HG03097 (cell line): ENCODE results near the gene MAPK6.

ENCODE experiments used
- ATAC-seq: cut with Tn5 transposase; IDR thresholded peaks from one replicate; pipeline ENCODE4 v1.9.1; 2021; ENCODE audit not compliant: unreplicated experiment, low FRiP score

Gene MAPK6

DNA sequence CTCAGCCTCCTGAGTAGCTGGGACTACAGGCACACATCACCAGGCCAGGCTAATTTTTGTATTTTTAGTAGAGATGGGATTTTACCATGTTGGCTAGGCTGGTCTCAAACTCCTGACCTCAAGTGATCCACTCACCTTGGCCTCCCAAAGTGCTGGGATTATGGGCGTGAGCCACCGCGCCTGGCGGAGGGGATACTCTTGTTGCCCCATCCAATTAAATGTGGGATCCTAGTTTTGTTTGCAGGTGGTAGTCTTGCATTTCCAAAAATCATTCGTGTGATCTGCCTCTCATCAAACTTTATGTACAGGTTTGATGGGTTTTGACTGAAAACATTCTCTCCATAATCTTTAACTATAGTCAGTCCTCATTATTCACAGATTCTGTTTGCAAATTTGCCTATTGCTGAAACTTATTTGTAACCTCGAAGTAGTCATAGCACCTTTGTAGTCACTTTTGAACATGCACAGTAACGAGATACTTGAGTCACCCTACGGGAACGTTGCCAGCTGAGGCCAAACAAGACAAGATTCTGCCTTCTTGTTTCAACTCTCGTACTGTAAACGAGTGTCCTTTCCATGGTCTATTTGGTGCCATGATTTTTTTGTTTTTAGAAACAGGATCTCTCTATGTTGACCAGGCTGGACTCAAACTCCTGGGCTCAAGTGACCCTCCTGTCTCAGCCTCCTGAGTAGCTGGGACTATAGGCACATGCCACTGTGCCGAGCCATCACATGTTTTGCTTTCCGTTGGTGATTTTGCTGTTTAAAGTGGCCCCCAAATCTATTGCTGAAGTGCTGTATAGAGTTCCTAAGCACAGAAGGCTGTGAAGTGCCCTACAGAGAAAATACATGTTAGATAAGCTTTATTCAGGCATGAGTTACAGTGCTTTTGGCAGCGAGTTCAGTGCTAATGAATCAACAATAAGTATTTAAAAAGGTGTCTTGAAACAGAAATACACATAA lies 8.1 kb upstream of the MAPK6 start:
- ATAC-seq: no peak

DNA sequence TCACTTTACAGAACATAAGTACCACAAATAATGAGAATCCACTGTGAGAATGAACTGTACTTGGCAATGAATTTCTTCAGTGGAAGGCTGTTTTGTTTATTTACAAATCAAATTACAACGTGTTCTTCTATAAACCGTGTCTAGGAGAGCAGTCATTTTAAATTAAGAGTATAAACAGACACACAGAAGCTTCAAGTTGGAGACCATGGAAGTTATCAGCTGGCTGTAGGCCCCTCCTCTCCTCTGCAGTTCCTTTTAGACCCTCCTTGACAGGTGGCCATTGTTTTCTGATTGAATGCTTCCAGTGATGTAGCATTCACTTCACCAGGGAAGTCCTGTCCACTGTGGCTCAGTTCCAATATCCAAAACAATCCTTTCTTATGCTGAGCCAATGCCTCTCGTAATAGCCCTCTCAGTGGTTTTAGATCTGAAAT lies 7.3 kb upstream of the MAPK6 start:
- ATAC-seq: no peak

DNA sequence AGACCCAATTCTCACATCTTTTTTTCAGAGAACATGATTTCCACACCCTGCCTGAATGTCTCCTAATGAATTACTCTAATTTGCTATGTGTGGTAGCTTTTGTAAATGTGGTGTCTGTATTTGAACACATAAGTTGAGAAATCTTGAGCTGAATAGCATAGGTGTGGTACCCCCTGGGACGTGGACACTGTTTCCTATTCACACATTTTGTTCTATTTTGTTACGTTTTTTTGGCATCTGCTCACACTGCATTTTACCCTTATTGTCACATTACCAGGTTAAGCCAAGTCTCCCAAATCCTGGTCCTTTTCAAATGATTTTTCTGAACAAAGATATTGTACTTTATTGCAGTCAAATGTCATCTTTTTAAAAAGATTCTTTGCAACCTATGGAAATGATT lies 6.8 kb upstream of the MAPK6 start:
- no peak for ATAC-seq

DNA sequence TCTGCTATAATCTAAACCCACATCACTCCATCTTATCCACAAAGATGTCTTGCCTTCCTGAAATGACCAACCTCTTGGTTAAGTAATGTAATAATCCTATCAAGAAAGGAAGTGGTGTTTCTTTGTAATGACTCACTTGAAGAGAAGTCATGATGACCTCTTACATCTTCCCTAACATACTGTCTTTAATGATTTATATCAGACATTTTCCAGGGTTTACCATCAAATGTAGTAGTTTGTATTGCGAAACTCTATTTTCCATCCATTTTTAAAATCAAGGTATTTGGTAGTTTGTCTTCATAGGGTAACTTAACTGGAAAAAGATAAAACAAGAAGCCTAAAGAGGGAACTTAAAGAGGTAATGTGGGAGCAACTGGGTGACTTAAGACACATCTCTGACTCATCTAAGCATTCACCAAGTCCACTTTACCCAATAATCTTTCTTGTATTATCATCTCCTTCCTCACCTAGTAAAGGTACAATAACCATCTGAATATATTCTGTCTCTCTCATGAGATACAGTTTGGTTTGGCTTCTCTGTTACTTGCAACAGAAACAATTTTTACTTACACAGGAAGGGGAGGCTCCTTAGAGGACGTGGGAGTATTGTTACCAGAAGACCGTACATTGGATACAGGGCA lies 5.7 kb upstream of the MAPK6 start:
- peak; percentile 33 for ATAC-seq

DNA sequence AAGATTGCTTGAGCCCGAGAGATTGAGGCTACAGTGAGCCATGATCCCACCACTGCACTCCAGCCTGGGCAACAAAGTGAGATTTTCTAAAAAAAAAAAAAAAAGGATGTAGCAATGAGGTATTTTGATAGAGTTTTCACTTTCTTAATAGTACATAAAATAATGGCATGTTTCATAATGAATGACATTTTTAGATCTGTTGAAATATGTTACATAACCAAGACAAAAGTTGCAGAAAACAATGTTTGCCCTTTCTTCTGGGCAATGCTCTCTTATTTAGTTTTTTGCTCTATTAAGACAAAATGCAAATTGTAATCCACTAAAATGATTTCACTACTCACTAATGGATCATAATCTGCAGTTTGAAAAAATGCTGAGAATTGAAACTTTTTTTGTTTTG lies 4.4 kb upstream of the MAPK6 start:
- no peak for ATAC-seq

DNA sequence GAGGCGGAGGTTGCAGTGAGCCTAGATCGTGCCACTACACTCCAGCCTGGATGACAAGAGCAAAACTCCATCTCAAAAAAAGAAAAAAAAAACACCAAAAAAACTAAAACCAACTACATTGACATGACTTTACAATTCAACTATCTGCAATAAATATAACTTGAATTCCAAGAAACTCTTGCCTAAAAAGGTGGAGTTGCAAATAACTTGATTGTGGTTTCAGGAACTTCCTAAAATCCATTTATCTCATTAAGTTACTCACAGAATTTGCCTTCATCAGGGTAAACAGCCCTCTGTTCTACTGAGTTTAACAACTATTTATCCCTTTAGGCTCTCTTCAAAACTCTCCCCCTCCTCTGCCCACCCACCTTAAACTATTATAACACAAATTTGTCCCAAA lies 2.7 kb upstream of the MAPK6 start:
- no peak for ATAC-seq

DNA sequence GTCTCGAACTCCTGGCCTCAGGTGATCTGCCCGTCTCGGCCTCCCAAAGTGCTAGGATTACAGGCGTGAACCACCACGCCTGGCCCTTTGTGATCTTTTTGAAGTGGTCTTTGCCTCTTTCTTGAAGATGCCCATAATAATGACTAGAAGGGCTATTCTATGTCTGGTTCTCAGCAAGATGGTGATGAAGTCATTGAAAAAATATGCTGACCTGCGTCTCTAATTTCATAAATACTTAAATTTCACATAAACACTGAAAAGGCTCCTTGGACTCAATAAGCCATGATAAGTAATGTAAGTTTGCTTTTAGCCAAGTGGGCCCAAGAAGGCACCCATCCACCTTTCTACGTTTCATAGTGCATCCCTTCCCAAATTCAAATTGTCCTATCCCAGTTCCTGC lies 775 bp upstream of the MAPK6 start:
- no peak for ATAC-seq

DNA sequence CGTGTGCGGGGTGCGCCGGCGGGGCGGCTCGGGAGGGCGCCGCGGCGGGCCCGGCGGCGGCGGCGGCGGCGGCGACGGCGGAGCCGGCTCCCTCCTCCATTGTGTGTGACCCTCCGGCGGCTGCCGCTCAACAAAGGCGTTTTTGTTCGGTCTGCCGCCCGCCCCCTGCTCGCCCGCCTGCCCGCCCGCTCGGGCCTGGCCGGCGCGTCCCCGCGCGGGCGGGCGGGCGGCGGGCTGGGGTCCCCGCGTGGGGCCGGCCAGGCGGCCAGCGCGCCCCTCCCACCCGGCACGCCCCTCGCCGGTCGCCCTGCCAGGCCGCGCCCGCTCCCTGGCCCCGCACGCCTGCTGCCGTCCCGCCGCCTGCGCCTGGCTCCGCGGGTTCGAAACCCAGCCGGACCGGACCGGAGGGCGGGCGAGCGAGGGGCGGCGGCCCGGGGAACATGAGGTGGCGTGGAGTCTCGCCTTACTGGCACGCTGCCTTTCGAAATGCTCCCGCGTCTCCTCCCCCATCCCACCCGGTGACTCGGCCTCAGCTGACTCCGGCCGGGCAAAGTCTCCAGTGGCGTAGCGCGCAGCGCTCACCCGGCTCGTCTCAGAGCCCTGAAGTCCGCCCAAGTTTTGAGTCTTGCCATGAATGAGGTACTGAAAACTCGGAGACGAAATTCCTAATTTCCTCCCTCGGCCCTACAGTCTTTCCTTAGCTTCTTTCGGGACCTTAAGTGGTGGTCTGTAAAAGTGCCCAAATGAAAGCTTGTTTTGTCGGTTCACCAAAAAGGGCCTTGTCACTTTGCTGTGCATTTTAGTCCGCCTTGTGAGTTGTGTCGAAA lies 588 bp downstream of the MAPK6 start:
- peak; percentile 47 for ATAC-seq

DNA sequence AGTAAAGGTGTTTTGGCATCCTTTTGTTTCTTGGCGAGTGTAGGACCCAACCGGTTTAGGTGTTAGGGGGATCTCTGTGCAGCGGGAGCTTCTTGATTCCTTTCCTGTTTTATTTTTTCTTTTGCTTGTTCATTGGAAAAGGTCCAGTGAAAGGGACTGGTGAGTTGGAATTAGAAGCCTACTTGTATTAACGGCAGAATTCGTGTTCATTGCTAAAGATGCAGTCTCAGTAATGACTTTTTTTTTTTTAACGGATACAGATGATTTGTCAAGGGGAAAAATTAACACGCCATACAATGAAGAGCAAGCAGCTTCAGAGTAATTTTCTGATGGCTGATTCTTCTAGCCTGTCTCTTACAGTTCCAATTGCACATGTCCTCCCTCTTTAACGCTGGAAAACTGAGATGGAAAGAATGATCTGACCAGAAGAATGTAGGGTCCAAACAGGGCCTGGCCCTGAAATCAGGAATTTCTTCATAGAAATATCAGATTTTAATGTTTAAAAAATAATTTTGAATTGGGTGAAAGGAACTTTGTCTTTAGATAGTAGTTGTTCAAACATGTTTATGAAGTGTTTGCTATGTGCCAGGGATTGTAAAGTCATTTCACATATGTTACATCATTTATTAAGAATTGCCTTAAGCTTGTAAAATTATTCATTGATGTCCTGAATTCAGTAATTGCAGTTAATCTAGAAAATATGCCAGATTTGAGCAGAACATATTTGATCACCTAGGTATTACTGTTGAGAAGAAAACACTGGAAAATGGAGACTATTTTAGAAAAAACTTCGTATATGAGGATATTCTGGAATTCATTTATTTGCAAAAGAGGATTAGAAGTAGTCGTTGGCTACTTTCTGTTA lies 1.4 kb downstream of the MAPK6 start:
- no peak for ATAC-seq

DNA sequence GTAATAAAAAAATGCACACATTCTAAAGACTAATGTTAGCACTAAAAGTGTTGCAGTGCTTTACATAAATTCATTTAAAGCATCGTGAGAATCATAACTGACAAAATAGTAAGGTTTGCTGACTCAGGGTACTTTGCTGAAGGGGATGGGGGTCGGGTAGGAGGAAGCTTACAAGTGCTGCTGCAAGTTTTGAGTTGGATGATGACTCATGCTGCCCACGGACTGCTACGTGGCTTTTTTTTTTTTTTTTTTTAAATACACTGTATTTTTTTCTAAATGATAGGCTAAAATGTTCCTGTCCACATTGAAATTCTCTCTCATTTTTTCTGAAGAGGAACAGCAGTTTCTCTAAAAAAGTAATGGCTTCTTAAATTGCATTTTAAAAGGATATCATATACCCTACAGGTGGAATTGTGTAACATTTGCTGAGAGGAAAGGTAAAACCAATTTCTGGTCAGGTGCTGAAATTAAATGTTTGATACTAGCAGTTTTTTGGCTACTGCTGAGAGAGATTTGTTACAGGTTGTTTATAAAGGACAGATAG lies 2.2 kb downstream of the MAPK6 start:
- no peak for ATAC-seq

DNA sequence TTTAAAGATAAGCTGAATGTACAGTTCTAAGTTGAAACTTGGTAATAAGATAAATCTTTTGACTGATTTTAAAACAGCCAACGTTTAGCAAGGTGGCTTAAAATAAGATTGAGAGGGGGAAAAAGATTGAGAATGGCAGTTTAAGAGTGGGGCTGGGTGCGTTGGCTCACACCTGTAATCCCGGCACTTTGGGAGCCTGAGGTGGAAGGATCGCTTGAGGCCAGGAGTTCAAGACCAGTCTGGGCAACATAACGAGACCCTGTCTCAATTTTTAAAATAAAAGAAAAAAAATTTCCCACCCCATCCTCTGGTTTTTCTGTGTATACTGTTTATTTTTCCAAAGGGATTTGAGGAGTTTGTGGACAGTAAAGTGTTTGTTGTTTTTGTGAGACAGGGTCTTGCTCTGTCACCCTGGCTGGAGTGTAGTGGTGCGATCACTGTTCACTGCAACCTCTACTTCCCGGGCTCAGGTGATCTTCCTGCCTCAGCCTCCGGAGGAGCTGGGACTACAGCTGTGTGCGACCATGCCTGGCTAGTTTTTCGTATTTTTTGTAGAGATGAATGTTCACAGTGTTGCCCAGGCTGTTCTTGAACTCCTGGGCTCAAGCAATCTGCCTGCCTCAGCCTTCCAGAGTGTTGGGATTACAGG lies 3.0 kb downstream of the MAPK6 start:
- no peak for ATAC-seq

DNA sequence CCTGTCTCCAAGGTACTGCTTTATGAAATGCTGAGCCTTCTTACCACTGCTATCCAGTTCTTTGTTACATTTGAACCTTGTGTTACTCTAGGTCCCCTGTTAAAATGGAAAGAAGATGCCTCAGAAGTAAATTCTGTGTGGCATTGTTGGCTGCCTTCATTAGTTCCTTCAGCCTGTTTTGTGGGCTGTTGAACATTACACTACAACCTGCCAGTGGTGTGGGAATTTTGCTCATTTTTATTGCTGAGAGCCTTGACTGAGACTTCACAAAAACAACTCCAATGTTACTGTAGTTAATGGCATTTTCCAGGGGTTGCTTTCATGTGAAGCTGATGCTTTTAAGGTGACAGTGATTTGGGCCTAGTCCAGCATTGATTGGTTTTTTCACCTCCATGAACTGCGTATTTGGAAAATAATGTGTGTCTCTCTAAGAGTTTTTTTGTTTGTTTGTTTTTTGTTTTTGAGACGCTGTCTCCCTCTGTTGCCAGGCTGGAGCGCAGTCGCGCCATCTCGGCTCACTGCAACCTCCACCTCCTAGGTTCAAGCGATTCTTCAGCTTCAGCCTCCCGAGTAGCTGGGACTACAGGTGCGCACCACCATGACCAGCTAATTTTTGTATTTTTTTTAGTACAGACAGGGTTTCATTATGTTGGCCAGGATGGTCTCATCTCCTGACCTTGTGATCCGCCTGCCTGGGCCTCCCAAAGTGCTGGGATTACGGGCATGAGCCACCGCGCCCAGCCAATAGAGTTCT lies 4.3 kb downstream of the MAPK6 start:
- no peak for ATAC-seq

DNA sequence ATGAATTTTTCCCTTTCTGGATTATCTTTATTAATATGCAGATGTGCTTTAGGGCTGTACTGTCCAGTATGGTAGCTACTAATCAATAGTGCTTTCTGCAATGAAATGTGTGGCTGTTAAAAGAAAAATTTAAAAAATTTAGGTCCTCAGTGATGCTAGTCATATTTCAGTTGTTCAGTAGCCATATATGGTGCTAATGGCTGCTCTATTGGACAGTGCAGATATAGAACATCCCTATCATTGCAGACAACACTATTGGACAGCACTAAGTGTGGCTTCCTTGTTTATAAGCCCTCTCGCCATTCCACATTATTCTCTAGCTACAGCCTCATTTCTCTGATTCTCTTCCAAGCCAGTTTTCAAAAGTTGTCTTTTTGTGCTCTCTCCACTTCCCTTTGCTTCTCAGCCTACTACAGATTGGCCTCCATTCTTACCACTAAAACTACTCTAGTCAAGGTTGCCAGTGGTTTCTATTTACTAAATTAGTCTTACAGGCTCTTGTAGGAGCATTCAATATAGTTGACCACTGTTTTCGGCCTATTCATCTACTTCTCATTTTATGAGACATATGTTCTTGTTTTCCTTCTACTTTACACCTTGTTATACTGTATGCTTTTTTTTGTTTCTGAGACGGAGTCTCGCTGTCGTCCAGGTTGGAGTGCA lies 9.5 kb downstream of the MAPK6 start:
- no peak for ATAC-seq

DNA sequence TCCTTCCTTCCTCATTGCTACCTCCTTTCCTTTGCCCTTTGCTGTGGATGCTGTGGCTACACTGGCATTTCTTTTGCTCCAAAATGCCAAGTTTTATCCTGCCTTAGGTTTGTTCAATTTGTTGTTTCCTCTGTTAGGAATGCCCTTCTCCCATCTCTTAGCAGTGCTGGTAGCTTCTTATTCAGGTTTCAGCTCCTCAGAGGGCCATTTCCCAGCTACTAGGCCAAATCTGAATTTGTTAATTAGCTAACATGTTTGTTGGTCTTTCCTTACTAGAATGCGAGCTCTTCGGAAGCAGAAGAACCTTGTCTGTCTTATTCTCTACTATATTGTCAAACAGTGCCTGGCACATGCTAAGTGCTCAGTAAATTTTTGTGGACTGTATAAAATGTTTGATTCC lies 11.0 kb downstream of the MAPK6 start:
- ATAC-seq: no peak

DNA sequence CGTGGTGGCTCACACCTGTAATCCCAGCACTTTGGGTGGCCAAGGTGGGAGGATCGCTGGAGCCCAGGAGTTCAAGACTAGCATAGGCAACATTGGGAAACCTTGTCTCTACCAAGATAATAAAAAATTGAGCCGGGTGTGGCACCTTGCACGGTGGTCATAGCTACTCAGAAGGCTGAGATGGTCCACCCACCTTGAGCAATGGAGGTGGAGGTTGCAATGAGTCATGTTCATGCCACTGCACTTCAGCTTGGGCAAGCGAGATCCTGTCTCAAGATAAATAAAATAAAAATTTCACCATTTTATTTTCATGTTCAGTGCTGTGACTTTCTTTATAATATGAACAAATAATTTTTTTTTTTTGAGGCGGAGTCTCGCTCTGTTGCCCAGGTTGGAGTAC lies 12.5 kb downstream of the MAPK6 start:
- no peak for ATAC-seq

DNA sequence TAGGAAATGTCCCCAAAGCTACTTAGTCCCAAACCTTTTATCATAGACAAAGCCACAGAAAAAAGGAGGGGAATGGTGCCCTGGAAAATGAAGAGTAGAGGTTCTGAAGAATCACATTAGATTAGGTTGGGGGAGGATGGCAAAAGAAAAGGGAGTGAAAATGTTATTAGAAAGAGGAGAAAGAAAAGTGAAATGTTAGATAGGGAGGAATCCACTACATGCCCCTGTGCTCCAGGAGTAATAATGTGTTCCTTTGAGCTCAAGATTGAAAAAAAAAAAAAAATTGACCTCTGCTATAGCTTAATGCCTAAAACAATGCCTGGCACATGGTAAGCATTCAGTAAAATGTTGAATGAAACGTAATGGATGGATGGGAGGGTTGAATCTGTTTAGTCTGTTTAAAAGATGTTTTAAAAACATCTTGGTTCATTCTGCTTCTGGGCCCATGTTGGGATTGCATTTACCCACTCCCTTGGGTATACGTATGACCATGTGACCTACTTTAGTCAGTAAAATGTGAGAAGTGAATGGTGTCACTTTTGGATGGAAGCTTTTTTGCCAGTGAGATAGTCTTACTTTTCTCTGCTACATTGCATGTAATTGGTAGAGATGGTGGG lies 19.0 kb downstream of the MAPK6 start:
- ATAC-seq: no peak

DNA sequence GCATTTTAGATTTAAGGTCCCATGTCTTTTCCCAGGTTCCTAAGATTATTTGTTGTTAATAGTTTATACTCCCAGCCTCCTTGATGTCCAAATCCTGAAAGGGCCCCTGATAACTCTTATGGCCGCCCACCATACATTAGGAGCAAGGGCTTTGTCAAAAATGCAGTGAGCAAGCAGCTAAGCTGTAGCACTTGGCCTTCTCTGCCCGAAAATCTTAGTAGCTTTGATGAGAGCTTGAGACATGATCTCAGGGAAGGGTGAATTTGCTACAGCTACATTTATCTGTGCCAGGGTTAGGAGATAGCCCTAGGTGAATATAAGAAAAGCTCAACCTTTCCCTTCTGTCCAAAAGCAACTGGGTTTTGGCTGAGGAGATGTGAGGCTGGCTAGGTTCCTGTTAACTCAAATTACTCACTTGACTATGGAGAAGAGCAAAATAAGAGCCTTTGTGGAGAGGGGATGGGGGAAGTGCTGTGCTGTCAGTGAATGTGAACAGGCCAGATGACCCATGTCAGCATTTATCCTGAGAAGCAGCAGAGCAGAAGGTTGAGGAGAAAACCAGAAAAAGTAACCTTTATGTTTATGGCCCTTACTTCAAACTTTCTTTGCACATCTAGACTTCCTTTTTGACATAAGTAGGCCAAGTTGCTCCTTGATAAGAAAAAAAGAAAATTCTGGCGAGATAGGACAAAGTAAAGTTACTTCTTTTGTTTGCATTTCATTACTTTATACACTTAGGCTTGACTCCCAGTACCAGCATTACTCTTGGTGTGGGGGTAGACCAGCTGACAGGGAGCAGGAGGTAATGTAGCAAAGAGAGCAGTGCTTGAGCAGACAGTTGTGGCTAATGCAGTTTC lies 21.1 kb downstream of the MAPK6 start:
- ATAC-seq: no peak
